ENCODE data around the gene ALDH1A2.
"Not testable (repeated sequence)": the region's sequence is repeated elsewhere in the genome, so short reads cannot be mapped to it uniquely, and the experiment has no call there.

The ALDH1A2 gene

DNA sequence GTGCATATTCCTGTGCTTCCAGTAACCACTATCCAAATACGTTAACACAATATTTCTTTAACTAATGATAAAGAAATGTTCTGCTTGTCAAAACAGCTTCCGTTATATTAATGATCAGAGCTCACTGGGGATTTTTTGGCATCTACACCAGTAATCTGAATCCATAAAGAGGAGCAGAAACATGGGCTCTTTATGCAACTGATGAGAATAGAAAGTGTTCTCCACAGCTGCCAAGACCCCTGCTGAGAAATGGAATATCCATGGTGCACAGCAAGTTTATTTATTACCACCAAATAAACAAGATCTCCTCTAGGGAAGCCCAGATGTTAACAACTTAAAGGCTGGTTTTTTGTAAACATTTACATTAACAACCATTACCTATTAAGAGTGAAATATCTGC is 54.5 kb downstream of the ALDH1A2 start:
- no peak overlapping the region for H3K4me3 ChIP-seq (replicated peaks in 1 of 2; ENCODE audit: low read depth in 2 of 2, low read length in 2 of 2)
- TF ChIP-seq CTCF (IDR thresholded peaks at IDR 0.05; ENCODE audit: low read depth, low read length), result no peak
- no peak for DNase-seq (ENCODE audit: low read depth in 2 of 2)

- no peak for TF ChIP-seq CTCF (IDR thresholded peaks at IDR 0.05; ENCODE audit: low read depth, low read length)
- H3K4me3 ChIP-seq (replicated peaks in 1 of 2; ENCODE audit: low read depth in 2 of 2, low read length in 2 of 2), result no peak overlapping the region
- DNase-seq (ENCODE audit: low read depth in 2 of 2), result no peak
These were observed 61.7 kb downstream of the ALDH1A2 start for GRCh38 chr15:58003810-58004209.

- no peak for DNase-seq (ENCODE audit: low read depth in 2 of 2)
- no peak overlapping the region for H3K4me3 ChIP-seq (replicated peaks in 1 of 2; ENCODE audit: low read depth in 2 of 2, low read length in 2 of 2)
- TF ChIP-seq CTCF (IDR thresholded peaks at IDR 0.05; ENCODE audit: low read depth, low read length), result no peak
These were observed 63.0 kb downstream of the ALDH1A2 start for GRCh38 chr15:58002338-58003126.

DNA sequence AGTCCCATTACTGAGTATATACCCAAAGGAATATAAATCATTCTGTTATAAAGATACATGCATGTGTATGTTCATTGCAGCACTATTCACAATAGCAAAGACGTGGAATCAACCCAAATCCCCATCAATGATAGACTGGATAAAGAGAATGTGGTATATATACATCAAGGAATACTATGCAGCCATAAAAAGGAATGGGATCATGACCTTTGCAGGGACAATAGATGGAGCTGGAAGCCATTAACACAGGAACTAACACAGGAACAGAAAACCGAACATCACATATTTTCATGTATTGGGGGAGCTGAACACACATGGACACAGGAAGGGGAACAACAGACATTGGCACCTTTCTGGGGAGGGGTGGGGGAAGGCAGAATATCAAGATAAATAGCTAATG is 65.8 kb downstream of the ALDH1A2 start:
- not testable (repeated sequence) for H3K4me3 ChIP-seq (replicated peaks in 1 of 2; ENCODE audit: low read depth in 2 of 2, low read length in 2 of 2); DNase-seq (ENCODE audit: low read depth in 2 of 2)

DNA sequence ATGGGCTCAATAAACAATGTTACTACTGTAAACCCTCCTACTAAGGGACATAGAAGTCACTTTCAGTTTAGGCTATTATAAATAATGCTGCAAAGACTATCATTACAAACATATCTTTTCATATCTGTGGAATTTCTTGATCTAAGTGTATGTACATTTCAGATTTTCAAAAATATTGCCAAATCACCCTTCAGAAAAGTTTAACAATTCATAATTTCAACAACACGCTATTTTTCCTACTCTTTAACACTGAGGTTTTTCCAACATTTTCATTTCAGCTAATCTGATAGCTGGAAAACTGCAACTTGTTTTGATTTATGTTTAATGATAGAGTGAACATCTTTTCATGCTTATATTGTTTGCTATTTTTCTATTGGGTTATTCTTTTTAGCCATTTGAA is 69.0 kb downstream of the ALDH1A2 start:
- no peak overlapping the region for H3K4me3 ChIP-seq (replicated peaks in 1 of 2; ENCODE audit: low read depth in 2 of 2, low read length in 2 of 2)
- no peak for TF ChIP-seq CTCF (IDR thresholded peaks at IDR 0.05; ENCODE audit: low read depth, low read length)
- no peak for DNase-seq (ENCODE audit: low read depth in 2 of 2)

DNA sequence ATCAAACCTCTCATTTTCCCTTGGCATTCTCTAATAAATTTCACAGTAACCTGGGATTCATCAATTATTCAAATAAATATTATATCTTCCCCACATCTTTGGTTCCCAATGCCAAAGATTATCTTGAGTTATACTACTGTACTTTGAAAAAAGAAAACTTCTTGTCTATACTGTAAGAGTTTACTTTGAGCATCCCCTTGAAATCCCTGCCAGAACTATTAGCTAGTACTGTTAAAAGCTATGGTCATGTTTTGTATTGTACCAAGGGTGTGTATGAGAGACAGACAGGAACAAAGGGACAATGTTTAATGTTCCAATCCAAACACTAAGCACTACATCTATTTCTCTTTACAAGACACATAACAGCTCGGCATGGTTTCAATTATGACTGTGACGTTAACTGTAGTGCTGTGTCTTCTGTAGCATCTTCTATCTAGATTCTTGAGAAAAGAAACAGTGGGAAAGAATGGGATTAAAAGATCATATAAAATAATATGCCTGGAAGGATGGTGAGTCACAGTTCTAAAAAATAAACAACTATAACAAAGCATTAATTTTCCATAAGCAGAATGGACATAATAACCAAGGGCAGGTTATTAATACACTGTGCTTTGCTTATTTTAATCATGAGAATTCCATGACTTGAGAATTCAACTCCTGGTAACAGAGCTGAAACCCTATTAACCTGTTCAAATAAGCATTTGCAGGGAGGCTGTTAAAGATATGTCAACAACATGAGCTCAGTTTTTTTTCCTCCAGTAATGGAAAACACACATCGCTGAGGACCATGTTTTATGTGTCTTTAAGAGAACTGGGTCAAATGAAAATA is 71.1 kb downstream of the ALDH1A2 start:
- no peak overlapping the region for H3K4me3 ChIP-seq (replicated peaks in 1 of 2; ENCODE audit: low read depth in 2 of 2, low read length in 2 of 2)
- TF ChIP-seq CTCF (IDR thresholded peaks at IDR 0.05; ENCODE audit: low read depth, low read length), result no peak
- no peak for DNase-seq (ENCODE audit: low read depth in 2 of 2)

DNA sequence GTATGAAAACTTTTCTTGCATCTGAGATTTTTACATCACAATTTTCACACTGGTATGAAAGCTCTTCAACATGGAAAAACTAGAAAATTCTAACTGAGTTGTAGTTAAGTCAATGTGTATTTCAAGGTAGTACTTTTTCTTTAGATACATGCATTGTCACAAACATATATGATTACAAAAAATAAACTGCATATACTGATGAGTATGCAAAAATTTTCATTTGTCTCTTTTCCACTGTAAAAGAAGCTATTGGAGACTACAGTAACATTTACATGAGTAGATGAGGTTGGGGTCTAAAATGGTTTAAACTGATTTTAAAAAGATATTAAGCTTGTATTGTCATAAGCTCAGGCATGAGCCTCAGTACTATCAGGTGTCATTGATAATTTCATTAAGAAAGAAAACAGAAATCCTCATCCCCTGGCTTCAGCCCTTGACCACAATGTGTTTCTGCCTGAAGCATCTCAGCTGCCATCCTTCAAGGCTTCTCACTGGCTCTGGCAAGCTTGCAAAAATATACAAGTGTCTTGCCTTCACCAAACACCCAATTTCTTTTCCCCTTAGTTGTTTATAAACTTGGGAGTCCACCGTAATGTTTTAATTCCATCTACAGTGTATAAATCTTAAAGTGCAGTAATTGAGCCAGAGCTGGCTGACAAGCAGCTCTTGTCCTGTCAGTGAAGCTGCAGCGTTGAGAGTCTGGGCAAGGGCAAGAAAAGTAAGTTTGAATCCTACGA is 71.9 kb downstream of the ALDH1A2 start:
- no peak for TF ChIP-seq CTCF (IDR thresholded peaks at IDR 0.05; ENCODE audit: low read depth, low read length)
- no peak overlapping the region for H3K4me3 ChIP-seq (replicated peaks in 1 of 2; ENCODE audit: low read depth in 2 of 2, low read length in 2 of 2)
- no peak for DNase-seq (ENCODE audit: low read depth in 2 of 2)
